ENCODE results near the gene GNG2.

DNA sequence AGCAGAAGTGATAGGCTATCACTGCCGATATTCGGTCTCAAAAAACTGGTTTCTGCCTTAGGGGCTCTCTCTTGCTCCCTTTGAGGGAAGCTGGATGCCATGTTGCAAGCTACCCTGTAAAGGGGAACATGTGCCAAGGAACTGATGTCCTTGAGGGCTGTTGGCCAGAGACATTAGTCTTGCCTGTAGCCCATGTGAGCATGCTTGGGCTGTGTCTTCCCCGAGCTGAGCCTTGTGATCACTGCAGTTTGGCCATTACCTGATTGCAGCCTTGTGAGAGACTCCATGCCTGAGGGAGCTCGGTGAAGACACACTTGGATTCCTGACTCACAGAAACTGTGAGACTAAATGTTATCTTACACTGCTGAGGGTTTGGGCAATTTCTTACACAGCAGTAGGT is 147.7 kb downstream of the GNG2 start:
- TF ChIP-seq, protein P1, sequence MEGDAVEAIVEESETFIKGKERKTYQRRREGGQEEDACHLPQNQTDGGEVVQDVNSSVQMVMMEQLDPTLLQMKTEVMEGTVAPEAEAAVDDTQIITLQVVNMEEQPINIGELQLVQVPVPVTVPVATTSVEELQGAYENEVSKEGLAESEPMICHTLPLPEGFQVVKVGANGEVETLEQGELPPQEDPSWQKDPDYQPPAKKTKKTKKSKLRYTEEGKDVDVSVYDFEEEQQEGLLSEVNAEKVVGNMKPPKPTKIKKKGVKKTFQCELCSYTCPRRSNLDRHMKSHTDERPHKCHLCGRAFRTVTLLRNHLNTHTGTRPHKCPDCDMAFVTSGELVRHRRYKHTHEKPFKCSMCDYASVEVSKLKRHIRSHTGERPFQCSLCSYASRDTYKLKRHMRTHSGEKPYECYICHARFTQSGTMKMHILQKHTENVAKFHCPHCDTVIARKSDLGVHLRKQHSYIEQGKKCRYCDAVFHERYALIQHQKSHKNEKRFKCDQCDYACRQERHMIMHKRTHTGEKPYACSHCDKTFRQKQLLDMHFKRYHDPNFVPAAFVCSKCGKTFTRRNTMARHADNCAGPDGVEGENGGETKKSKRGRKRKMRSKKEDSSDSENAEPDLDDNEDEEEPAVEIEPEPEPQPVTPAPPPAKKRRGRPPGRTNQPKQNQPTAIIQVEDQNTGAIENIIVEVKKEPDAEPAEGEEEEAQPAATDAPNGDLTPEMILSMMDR (IDR thresholded peaks at IDR 0.05): no peak
- TF ChIP-seq POLR2A (IDR thresholded peaks at IDR 0.05): no peak

All from body of pancreas (tissue), 4 donors.